Breast epithelium (tissue), 3 donors: ENCODE data around the gene UBA1.

ENCODE experiments used
- POLR2A ChIP-seq: fragments of 450-650 bp; IDR thresholded peaks from one replicate; pipeline ENCODE4 v1.6.1; 2016; ENCODE audit warnings: antibody characterized with exemption, mild to moderate bottlenecking, moderate library complexity
- POLR2AphosphoS5 ChIP-seq, 3 donors: sonication (generic); formaldehyde crosslinking; IDR thresholded peaks; one replicate each; pipeline ENCODE4 v1.6.1; 2017; ENCODE audit warnings: antibody characterized with exemption in 3 of 3

GRCh38 chrX:47145395-47146120 lies 48.1 kb upstream of the UBA1 start:
- TF ChIP-seq POLR2AphosphoS5 (IDR thresholded peaks at IDR 0.05) = no peak
- no peak for TF ChIP-seq POLR2A
